ENCODE data around the gene ENPP6. TPM values are rescaled to one million over a fixed set of nuclear protein-coding genes. Genes with fewer than 3 reads are reported as not detected.

Gene ENPP6
- total RNA-seq, 6 experiments from 2014 or later, result not detected

- DNase-seq, result no peak
- Mint-ChIP-seq H3K27me3 (ENCODE audit: insufficient read depth) (no peaks in the 10 kb centered on the region; the same call in 1 of the 2 replicates), H3K4me1 (ENCODE audit: low read depth) (no peaks in the 10 kb centered on the region)
Observed at GRCh38 chr4:184148738-184149637, 68.7 kb downstream of the ENPP6 start.

GRCh38 chr4:184147858-184148737 lies 69.6 kb downstream of the ENPP6 start:
- TF ChIP-seq CTCF (IDR thresholded peaks at IDR 0.05), result no peak
- Mint-ChIP-seq H3K4me3 (no peak overlapping the region), H3K27me3 (ENCODE audit: insufficient read depth) (no peaks in the 10 kb centered on the region; the same call in 1 of the 2 replicates), H3K9me3 (peaks cover 33% of the 10 kb centered on the region), H3K27ac (no peak overlapping the region), H3K36me3 (ENCODE audit: low read depth) (no peaks in the 10 kb centered on the region), H3K4me1 (ENCODE audit: low read depth) (no peaks in the 10 kb centered on the region)
- DNase-seq, result no peak

More at GRCh38 chr4:184148738-184149637, 68.7 kb downstream of the ENPP6 start:
- Mint-ChIP-seq H3K4me3 (no peak overlapping the region), H3K27ac (no peak overlapping the region), H3K36me3 (ENCODE audit: low read depth) (no peaks in the 10 kb centered on the region), H3K9me3 (peaks cover 27% of the 10 kb centered on the region)
- no peak for TF ChIP-seq CTCF (IDR thresholded peaks at IDR 0.05)

GRCh38 chr4:184146951-184147350 lies 70.7 kb downstream of the ENPP6 start:
- Mint-ChIP-seq H3K36me3 (ENCODE audit: low read depth) (no peaks in the 10 kb centered on the region), H3K4me3 (no peak overlapping the region), H3K27me3 (ENCODE audit: insufficient read depth) (no peaks in the 10 kb centered on the region; the same call in 1 of the 2 replicates), H3K9me3 (peaks cover 29% of the 10 kb centered on the region), H3K27ac (no peak overlapping the region), H3K4me1 (ENCODE audit: low read depth) (no peaks in the 10 kb centered on the region)
- no peak for TF ChIP-seq CTCF (IDR thresholded peaks at IDR 0.05)
- no peak for DNase-seq

- TF ChIP-seq CTCF (IDR thresholded peaks at IDR 0.05), result no peak
- DNase-seq, result no peak
- no peak overlapping the region for H3K4me3 Mint-ChIP-seq
- no peaks in the 10 kb centered on the region for H3K4me1 Mint-ChIP-seq (ENCODE audit: low read depth)
- H3K27me3 Mint-ChIP-seq (ENCODE audit: insufficient read depth), result no peaks in the 10 kb centered on the region; the same call in 1 of the 2 replicates
- H3K36me3 Mint-ChIP-seq (ENCODE audit: low read depth), result no peaks in the 10 kb centered on the region
- peaks cover 31% of the 10 kb centered on the region for H3K9me3 Mint-ChIP-seq
- H3K27ac Mint-ChIP-seq, result no peak overlapping the region
Observed at GRCh38 chr4:184145596-184145995, 72.1 kb downstream of the ENPP6 start.

- no peak for TF ChIP-seq CTCF (IDR thresholded peaks at IDR 0.05)
- no peak for DNase-seq
- H3K27ac Mint-ChIP-seq, result no peak overlapping the region
Observed at GRCh38 chr4:184143770-184144564, 73.7 kb downstream of the ENPP6 start.

More at GRCh38 chr4:184143770-184144564, 73.7 kb downstream of the ENPP6 start:
- Mint-ChIP-seq H3K4me1 (ENCODE audit: low read depth) (no peaks in the 10 kb centered on the region), H3K4me3 (no peak overlapping the region), H3K9me3 (peaks cover 34% of the 10 kb centered on the region), H3K27me3 (ENCODE audit: insufficient read depth) (no peaks in the 10 kb centered on the region; the same call in 1 of the 2 replicates), H3K36me3 (ENCODE audit: low read depth) (no peaks in the 10 kb centered on the region)
